Measurements from ENCODE around the gene MAP3K12. TPM values are rescaled to one million over a fixed set of nuclear protein-coding genes. Genes with fewer than 3 reads are reported as not detected.
A peak's percentile ranks its signal among the peaks of the same experiment; 100 is the strongest.

MAP3K12 gene
- total RNA-seq, 1 experiment from 2014 or later = 3.9 TPM

- TF ChIP-seq CTCF (IDR thresholded peaks at IDR 0.05; ENCODE audit: insufficient read depth in 1 of 2, low read depth in 1 of 2, low read length in 1 of 2, severe bottlenecking in 1 of 2, unreplicated experiment in 1 of 2) = no peak
- Mint-ChIP-seq H3K36me3 (ENCODE audit: insufficient read depth, unreplicated experiment) (peaks cover 4% of the 10 kb centered on the region), H3K9me3 (ENCODE audit: unreplicated experiment) (no peaks in the 10 kb centered on the region), H3K27me3 (ENCODE audit: insufficient read depth, unreplicated experiment) (no peaks in the 10 kb centered on the region), H3K27ac (ENCODE audit: unreplicated experiment) (no peak overlapping the region), H3K4me1 (ENCODE audit: low read depth, unreplicated experiment) (peaks cover 11% of the 10 kb centered on the region), H3K4me3 (ENCODE audit: unreplicated experiment) (no peak overlapping the region)
- ChIA-PET POLR2A (interaction anchor here (0.6 kb wide), 1 partner anchor 44 kb away, joined by 4 read pairs; no protein-coding TSS in a partner anchor), CTCF (no interaction called here)
- Histone ChIP-seq H3K4me1 (no peaks in the 10 kb centered on the region), H3K36me3 (ENCODE audit: control insufficient read depth, insufficient read depth, low read length) (no peaks in the 10 kb centered on the region), H3K9me3 (no peaks in the 10 kb centered on the region), H3K4me3 (ENCODE audit: low read depth, low read length) (no peak overlapping the region), H3K27me3 (replicated peaks; ENCODE audit: control insufficient read depth, insufficient read depth, low read length) (no peaks in the 10 kb centered on the region)
- intact Hi-C loops (cut with micrococcal nuclease; ENCODE audit: unreplicated experiment) = no loop called here
- no peak for DNase-seq
- BruUV-seq (replicated peaks) = no TSS peak
Observed at GRCh38 chr12:53431187-53431586, 68.1 kb downstream of the MAP3K12 start.

- Mint-ChIP-seq H3K4me1 (ENCODE audit: low read depth, unreplicated experiment) (peaks cover 15% of the 10 kb centered on the region), H3K9me3 (ENCODE audit: unreplicated experiment) (no peaks in the 10 kb centered on the region), H3K4me3 (ENCODE audit: unreplicated experiment) (no peak overlapping the region), H3K36me3 (ENCODE audit: insufficient read depth, unreplicated experiment) (peaks cover 4% of the 10 kb centered on the region), H3K27ac (ENCODE audit: unreplicated experiment) (peak overlapping the region; percentile 29), H3K27me3 (ENCODE audit: insufficient read depth, unreplicated experiment) (no peaks in the 10 kb centered on the region)
- no peak for TF ChIP-seq CTCF (IDR thresholded peaks at IDR 0.05; ENCODE audit: insufficient read depth in 1 of 2, low read depth in 1 of 2, low read length in 1 of 2, severe bottlenecking in 1 of 2, unreplicated experiment in 1 of 2)
- CTCF ChIA-PET = interaction anchor here (0.7 kb wide), 1 partner anchor 219 kb away, joined by 4 read pairs; no protein-coding TSS in a partner anchor
- intact Hi-C loops (cut with micrococcal nuclease; ENCODE audit: unreplicated experiment) = no loop called here
- BruUV-seq (replicated peaks) = no TSS peak
- Histone ChIP-seq H3K9me3 (no peaks in the 10 kb centered on the region), H3K4me3 (ENCODE audit: low read depth, low read length) (no peak overlapping the region), H3K27me3 (replicated peaks; ENCODE audit: control insufficient read depth, insufficient read depth, low read length) (no peaks in the 10 kb centered on the region), H3K4me1 (no peaks in the 10 kb centered on the region), H3K36me3 (ENCODE audit: control insufficient read depth, insufficient read depth, low read length) (no peaks in the 10 kb centered on the region)
- DNase-seq = no peak
- POLR2A ChIA-PET = no interaction called here
Observed at GRCh38 chr12:53430116-53430515, 69.1 kb downstream of the MAP3K12 start.

Other genes with a start within 250 kb of the MAP3K12 start
- 32.3 and 34.9 TPM in 2 replicates for gene ESPL1, start 231.2 kb downstream of the MAP3K12 start, total RNA-seq (2022)
- gene PFDN5, start 203.9 kb downstream of the MAP3K12 start, total RNA-seq (2022) = 251 and 264 TPM in 2 replicates
- 56.3 and 59.8 TPM in 2 replicates for gene MYG1, start 199.8 kb downstream of the MAP3K12 start, total RNA-seq (2022)
- gene AAAS, start 177.8 kb downstream of the MAP3K12 start, total RNA-seq (2022) = 63.8 and 67.2 TPM in 2 replicates
- gene SP7, start 163.1 kb downstream of the MAP3K12 start, total RNA-seq (2022) = not detected in 2 replicates
- 78.1 and 83.3 TPM in 2 replicates for gene SP1, start 119.3 kb downstream of the MAP3K12 start, total RNA-seq (2022)
- 0.28 and 0.48 TPM in 2 replicates for gene AMHR2, start 75.6 kb downstream of the MAP3K12 start, total RNA-seq (2022)
- gene PRR13, start 57.7 kb downstream of the MAP3K12 start, total RNA-seq (2022) = 395 and 400 TPM in 2 replicates
- 1,036 and 1,143 TPM in 2 replicates for gene PCBP2, start 47.4 kb downstream of the MAP3K12 start, total RNA-seq (2022)
- 43.9 and 50.7 TPM in 2 replicates for gene TARBP2, start 1.8 kb upstream of the MAP3K12 start, total RNA-seq (2022)
- 2.4 TPM in 1 of 2 replicates, not detected in the other for gene NPFF, start 8.0 kb upstream of the MAP3K12 start, total RNA-seq (2022)
- 26.9 and 28.7 TPM in 2 replicates for gene ATF7, start 126.9 kb upstream of the MAP3K12 start, total RNA-seq (2022)
- gene ATP5MC2, start 176.6 kb upstream of the MAP3K12 start, total RNA-seq (2022) = 156 and 160 TPM in 2 replicates
- gene CALCOCO1, start 228.0 kb upstream of the MAP3K12 start, total RNA-seq (2022) = 19.3 and 21.4 TPM in 2 replicates